ENCODE measurements around the gene ADGRG7.

Gene ADGRG7

DNA sequence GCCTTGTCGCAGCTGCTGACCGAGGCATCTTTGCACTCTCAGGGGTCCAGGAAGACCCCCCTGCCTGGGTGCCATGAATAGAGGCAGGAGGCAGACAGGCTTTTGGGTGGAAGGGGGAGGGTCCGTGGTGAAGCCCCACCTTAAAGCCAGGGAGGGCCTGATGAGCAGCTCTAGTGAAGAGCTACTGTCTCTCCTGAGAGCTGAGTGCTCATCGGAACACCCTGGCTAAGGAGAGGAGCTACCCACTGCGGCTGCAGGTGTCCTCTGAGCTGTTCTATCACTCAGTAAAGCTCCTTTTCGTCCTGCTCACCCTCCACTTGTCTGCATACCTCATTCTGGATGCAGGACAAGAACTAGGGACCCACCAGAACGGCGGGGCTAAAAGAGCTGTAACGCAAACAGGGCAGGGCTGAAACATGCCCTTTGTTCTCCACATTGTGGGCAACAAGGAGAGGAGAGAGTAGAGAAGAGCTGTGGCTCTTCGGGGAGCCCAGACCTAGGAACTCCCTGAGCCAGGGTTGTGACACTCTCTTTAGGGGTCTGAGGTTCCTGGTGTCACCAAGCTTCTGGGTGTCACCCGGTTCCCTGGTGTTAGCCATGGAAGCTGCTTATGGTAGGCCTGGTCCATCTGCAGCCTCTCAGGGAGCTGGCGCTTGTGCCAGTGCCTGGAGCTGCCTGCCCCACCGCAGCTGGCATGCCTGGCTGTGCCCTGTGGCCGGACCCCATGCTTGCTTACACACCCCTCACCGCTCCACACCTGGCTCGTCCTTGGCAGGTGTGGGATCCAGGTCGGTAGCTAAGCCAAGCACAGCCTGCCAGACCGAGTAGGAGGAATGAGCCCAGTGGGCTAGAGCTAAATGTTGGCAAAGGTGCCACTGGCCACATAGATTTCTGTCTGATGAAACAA is 73.7 kb downstream of the ADGRG7 start:
- H2BK120ac ChIP-seq (ENCODE audit: low read depth, low read length), result no peak overlapping the region
- no peak overlapping the region for H4K5ac ChIP-seq (ENCODE audit: low read length)
- no peak overlapping the region for H3K23ac ChIP-seq (ENCODE audit: low read length)
- no peak overlapping the region for H4K8ac ChIP-seq (ENCODE audit: low read depth, low read length)
- no peaks in the 10 kb centered on the region for H3K4me1 ChIP-seq (ENCODE audit: control insufficient read depth, low read depth, low read length)
- no peak overlapping the region for H3K4me2 ChIP-seq (ENCODE audit: low read length)
- H3K4me3 ChIP-seq (ENCODE audit: low read length), result no peak overlapping the region
- no peaks in the 10 kb centered on the region for H3K36me3 ChIP-seq (ENCODE audit: control insufficient read depth, insufficient read depth, low read length)
- DNase-seq, result no peak
- no peak overlapping the region for H2AK5ac ChIP-seq (ENCODE audit: low read length)
- no peak overlapping the region for H3K27ac ChIP-seq (ENCODE audit: low read depth, low read length)
- H3K79me1 ChIP-seq (ENCODE audit: low read length), result no peaks in the 10 kb centered on the region
- no peak overlapping the region for H3K9ac ChIP-seq (ENCODE audit: low read length)
- no peaks in the 10 kb centered on the region for H3K79me2 ChIP-seq (ENCODE audit: control insufficient read depth, insufficient read depth, low read length)
- peak overlapping the region; percentile 34 for H3K56ac ChIP-seq (ENCODE audit: low read length)
- no peak overlapping the region for H3K4ac ChIP-seq (ENCODE audit: low read depth, low read length)
- no peak overlapping the region for H2BK15ac ChIP-seq (replicated peaks; ENCODE audit: low read depth)
- no CpG with 5 or more reads among the region's 18 CpGs for WGBS (ENCODE audit: extremely low coverage, insufficient coverage, low lambda C conversion rate)
- no peaks in the 10 kb centered on the region for H3K27me3 ChIP-seq (ENCODE audit: insufficient read depth, low read length, poor library complexity)
- H3K18ac ChIP-seq (ENCODE audit: low read length), result no peak overlapping the region
- no peak overlapping the region for H2BK5ac ChIP-seq (ENCODE audit: low read length)

- Histone ChIP-seq H2BK120ac (ENCODE audit: low read depth, low read length) (no peak overlapping the region), H3K9ac (ENCODE audit: low read length) (no peak overlapping the region), H4K5ac (ENCODE audit: low read length) (no peak overlapping the region), H2BK15ac (replicated peaks; ENCODE audit: low read depth) (no peak overlapping the region), H3K18ac (ENCODE audit: low read length) (no peak overlapping the region), H3K79me2 (ENCODE audit: control insufficient read depth, insufficient read depth, low read length) (no peaks in the 10 kb centered on the region), H3K4me2 (ENCODE audit: low read length) (no peak overlapping the region), H3K27ac (ENCODE audit: low read depth, low read length) (no peak overlapping the region), H3K79me1 (ENCODE audit: low read length) (no peaks in the 10 kb centered on the region), H3K56ac (ENCODE audit: low read length) (no peak overlapping the region), H3K4me1 (ENCODE audit: control insufficient read depth, low read depth, low read length) (no peaks in the 10 kb centered on the region), H4K8ac (ENCODE audit: low read depth, low read length) (no peak overlapping the region), H3K4ac (ENCODE audit: low read depth, low read length) (no peak overlapping the region), H3K36me3 (ENCODE audit: control insufficient read depth, insufficient read depth, low read length) (no peaks in the 10 kb centered on the region), H2AK5ac (ENCODE audit: low read length) (no peak overlapping the region), H2BK5ac (ENCODE audit: low read length) (no peak overlapping the region), H3K23ac (ENCODE audit: low read length) (no peak overlapping the region), H3K4me3 (ENCODE audit: low read length) (no peak overlapping the region), H3K27me3 (ENCODE audit: insufficient read depth, low read length, poor library complexity) (no peaks in the 10 kb centered on the region)
- no peak for DNase-seq
Measured at GRCh38 chr3:100693225-100693624, 83.8 kb downstream of the ADGRG7 start.

DNA sequence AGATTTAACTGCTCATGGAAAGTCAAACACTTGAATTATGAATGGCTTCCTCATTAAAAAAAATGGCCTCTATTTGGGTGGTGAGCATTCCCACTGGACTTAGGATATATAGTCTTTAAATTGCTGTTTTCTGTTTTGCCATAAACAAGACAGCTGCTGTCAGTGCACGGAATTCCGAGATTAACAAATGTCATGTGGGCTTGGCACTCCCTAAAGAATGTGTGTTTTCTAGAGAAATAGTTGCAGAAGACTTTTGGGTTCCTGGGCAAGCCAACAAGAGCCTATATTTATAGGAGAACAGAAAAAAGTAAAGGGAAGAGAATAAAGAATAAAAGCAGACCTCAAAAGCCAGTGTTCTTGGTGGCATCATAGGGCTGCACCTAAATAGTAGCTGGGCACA is 86.3 kb downstream of the ADGRG7 start:
- Histone ChIP-seq H3K27me3 (ENCODE audit: insufficient read depth, low read length, poor library complexity) (no peaks in the 10 kb centered on the region), H4K5ac (ENCODE audit: low read length) (no peak overlapping the region), H4K8ac (ENCODE audit: low read depth, low read length) (no peak overlapping the region), H3K9ac (ENCODE audit: low read length) (no peak overlapping the region), H3K4me1 (ENCODE audit: control insufficient read depth, low read depth, low read length) (no peaks in the 10 kb centered on the region), H3K79me2 (ENCODE audit: control insufficient read depth, insufficient read depth, low read length) (no peaks in the 10 kb centered on the region), H3K36me3 (ENCODE audit: control insufficient read depth, insufficient read depth, low read length) (no peaks in the 10 kb centered on the region), H2BK5ac (ENCODE audit: low read length) (no peak overlapping the region), H3K56ac (ENCODE audit: low read length) (no peak overlapping the region), H3K4me3 (ENCODE audit: low read length) (no peak overlapping the region), H3K27ac (ENCODE audit: low read depth, low read length) (no peak overlapping the region), H3K4me2 (ENCODE audit: low read length) (no peak overlapping the region), H3K18ac (ENCODE audit: low read length) (no peak overlapping the region), H3K23ac (ENCODE audit: low read length) (no peak overlapping the region), H3K4ac (ENCODE audit: low read depth, low read length) (no peak overlapping the region), H3K79me1 (ENCODE audit: low read length) (no peaks in the 10 kb centered on the region), H2AK5ac (ENCODE audit: low read length) (no peak overlapping the region), H2BK15ac (replicated peaks; ENCODE audit: low read depth) (no peak overlapping the region), H2BK120ac (ENCODE audit: low read depth, low read length) (no peak overlapping the region)
- DNase-seq, result no peak
- WGBS (ENCODE audit: extremely low coverage, insufficient coverage, low lambda C conversion rate), result no CpG with 5 or more reads among the region's 2 CpGs

- Histone ChIP-seq H4K8ac (ENCODE audit: low read depth, low read length) (no peak overlapping the region), H4K5ac (ENCODE audit: low read length) (no peak overlapping the region), H3K27ac (ENCODE audit: low read depth, low read length) (no peak overlapping the region), H3K4ac (ENCODE audit: low read depth, low read length) (no peak overlapping the region), H3K23ac (ENCODE audit: low read length) (no peak overlapping the region), H3K79me1 (ENCODE audit: low read length) (no peaks in the 10 kb centered on the region), H2BK120ac (ENCODE audit: low read depth, low read length) (no peak overlapping the region), H3K4me3 (ENCODE audit: low read length) (no peak overlapping the region), H2AK5ac (ENCODE audit: low read length) (no peak overlapping the region), H3K79me2 (ENCODE audit: control insufficient read depth, insufficient read depth, low read length) (no peaks in the 10 kb centered on the region), H3K9ac (ENCODE audit: low read length) (no peak overlapping the region), H2BK5ac (ENCODE audit: low read length) (no peak overlapping the region), H3K4me1 (ENCODE audit: control insufficient read depth, low read depth, low read length) (no peaks in the 10 kb centered on the region), H3K27me3 (ENCODE audit: insufficient read depth, low read length, poor library complexity) (no peaks in the 10 kb centered on the region), H3K18ac (ENCODE audit: low read length) (no peak overlapping the region), H3K56ac (ENCODE audit: low read length) (no peak overlapping the region), H2BK15ac (replicated peaks; ENCODE audit: low read depth) (no peak overlapping the region), H3K4me2 (ENCODE audit: low read length) (no peak overlapping the region), H3K36me3 (ENCODE audit: control insufficient read depth, insufficient read depth, low read length) (no peaks in the 10 kb centered on the region)
- no peak for DNase-seq
- WGBS (ENCODE audit: extremely low coverage, insufficient coverage, low lambda C conversion rate), result no CpG with 5 or more reads among the region's 3 CpGs
Measured at GRCh38 chr3:100696161-100696560, 86.8 kb downstream of the ADGRG7 start.

DNA sequence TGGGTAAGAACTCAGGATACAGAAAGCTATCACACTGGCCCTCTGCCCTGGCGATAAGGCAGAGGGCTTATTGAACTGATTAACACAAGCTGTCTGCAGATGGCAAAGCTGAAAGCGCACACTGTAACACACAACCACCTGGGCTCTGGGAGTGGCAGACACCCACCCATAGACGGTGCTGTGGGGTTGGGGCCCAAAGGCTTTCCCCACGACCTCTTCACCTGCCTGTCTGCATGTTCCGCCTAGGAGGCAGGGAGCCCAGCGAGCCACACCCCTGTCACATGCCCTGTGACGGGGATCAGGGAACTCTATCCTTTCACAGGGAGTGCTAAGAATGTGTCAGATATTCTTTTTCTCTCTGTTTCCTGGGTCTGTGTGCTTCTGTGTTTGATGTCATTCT is 87.8 kb downstream of the ADGRG7 start:
- no peak overlapping the region for H4K8ac ChIP-seq (ENCODE audit: low read depth, low read length)
- no peak overlapping the region for H3K4ac ChIP-seq (ENCODE audit: low read depth, low read length)
- H3K4me3 ChIP-seq (ENCODE audit: low read length), result no peak overlapping the region
- H3K27ac ChIP-seq (ENCODE audit: low read depth, low read length), result no peak overlapping the region
- H4K5ac ChIP-seq (ENCODE audit: low read length), result no peak overlapping the region
- no peaks in the 10 kb centered on the region for H3K4me1 ChIP-seq (ENCODE audit: control insufficient read depth, low read depth, low read length)
- H3K9ac ChIP-seq (ENCODE audit: low read length), result no peak overlapping the region
- no peak overlapping the region for H3K4me2 ChIP-seq (ENCODE audit: low read length)
- DNase-seq, result peak; percentile 19
- H3K18ac ChIP-seq (ENCODE audit: low read length), result no peak overlapping the region
- no peak overlapping the region for H2BK5ac ChIP-seq (ENCODE audit: low read length)
- no peaks in the 10 kb centered on the region for H3K79me1 ChIP-seq (ENCODE audit: low read length)
- H2BK15ac ChIP-seq (replicated peaks; ENCODE audit: low read depth), result no peak overlapping the region
- H3K27me3 ChIP-seq (ENCODE audit: insufficient read depth, low read length, poor library complexity), result no peaks in the 10 kb centered on the region
- WGBS (ENCODE audit: extremely low coverage, insufficient coverage, low lambda C conversion rate), result no CpG with 5 or more reads among the region's 7 CpGs
- H2AK5ac ChIP-seq (ENCODE audit: low read length), result no peak overlapping the region
- no peak overlapping the region for H3K23ac ChIP-seq (ENCODE audit: low read length)
- H2BK120ac ChIP-seq (ENCODE audit: low read depth, low read length), result no peak overlapping the region
- no peaks in the 10 kb centered on the region for H3K36me3 ChIP-seq (ENCODE audit: control insufficient read depth, insufficient read depth, low read length)
- no peaks in the 10 kb centered on the region for H3K79me2 ChIP-seq (ENCODE audit: control insufficient read depth, insufficient read depth, low read length)
- no peak overlapping the region for H3K56ac ChIP-seq (ENCODE audit: low read length)

All from mesendoderm (in vitro differentiated cells).